ENCODE measurements around the gene SERTM2.

GRCh38 chrX:111511477-111511876 is at the start of gene SERTM2:
- TF ChIP-seq CTCF (IDR thresholded peaks at IDR 0.05; ENCODE audit: poor library complexity) (no peak), EZH2 (IDR thresholded peaks at IDR 0.05; ENCODE audit: borderline replicate concordance) (no peak), EZH2phosphoT487 (IDR thresholded peaks at IDR 0.05; ENCODE audit: low read depth, severe bottlenecking, unreplicated experiment) (no peak)

Data from hepatocyte (in vitro differentiated cells).